ENCODE results near the gene TRMT5.

The TRMT5 gene

DNA sequence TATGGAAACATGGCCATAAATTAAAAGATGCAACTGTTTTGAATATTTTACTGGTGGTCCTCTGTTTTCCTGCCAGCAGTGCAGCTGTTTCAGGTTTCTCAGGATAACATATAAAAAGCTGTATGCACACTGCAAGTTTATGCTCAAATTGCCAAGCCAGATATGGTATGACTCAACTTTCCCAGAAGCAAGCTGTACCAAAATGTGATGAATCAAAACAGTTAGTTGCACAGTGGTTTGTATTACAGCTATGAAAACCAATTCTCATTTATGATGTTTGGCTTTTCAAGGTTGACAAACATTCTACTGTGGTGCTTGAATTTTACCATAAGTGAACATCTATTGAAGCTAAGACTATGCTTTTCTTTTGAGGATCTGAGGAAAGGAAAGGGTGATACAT is 15.5 kb downstream of the TRMT5 start:
- DNase-seq (ENCODE audit: low spot score) = no peak

GRCh38 chr14:60964904-60965303 is 16.0 kb downstream of the TRMT5 start:
- no peak for DNase-seq (ENCODE audit: low spot score)

- DNase-seq (ENCODE audit: low spot score) = no peak
Measured at GRCh38 chr14:60963761-60964160, 17.1 kb downstream of the TRMT5 start.

- DNase-seq (ENCODE audit: low spot score) = no peak
Measured at GRCh38 chr14:60958146-60958545, 22.7 kb downstream of the TRMT5 start.

- no peak for DNase-seq (ENCODE audit: low spot score)
Measured at GRCh38 chr14:60956632-60957031, 24.2 kb downstream of the TRMT5 start.

GRCh38 chr14:60956202-60956601 is 24.7 kb downstream of the TRMT5 start:
- no peak for DNase-seq (ENCODE audit: low spot score)

DNA sequence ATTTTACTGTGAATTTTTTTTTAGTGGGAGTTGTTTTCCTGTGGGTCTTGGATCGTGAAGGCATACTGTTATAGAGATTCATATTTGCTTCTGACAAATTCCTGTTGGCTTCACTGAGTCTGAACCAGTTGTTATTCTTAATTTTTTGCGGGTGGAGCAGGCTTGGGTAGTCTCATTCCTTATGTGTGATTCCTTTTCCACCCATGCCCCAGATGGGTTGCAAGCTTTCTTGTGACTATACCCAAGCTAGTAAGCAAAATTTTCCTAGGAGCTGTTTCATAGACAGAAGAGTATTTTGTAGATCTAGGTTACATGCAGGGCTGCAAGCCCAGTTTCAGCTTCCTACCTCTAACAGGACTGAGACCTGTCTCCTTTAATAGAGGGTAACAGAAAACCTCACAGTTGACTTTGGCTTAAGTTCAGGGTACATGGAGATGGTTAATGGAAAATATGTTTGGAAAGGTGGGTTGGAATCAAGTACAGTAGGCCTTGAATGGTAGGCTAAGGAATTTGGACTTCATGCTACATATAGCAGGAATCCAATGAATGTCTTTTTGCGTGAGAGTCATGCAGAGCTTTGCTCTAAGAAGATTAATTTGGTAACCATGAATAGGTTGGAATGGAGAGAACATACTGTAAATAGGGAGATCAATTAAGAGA is 29.0 kb downstream of the TRMT5 start:
- DNase-seq (ENCODE audit: low spot score) = no peak

- no peak for DNase-seq (ENCODE audit: low spot score)
Measured at GRCh38 chr14:60946773-60947172, 34.1 kb downstream of the TRMT5 start.

DNA sequence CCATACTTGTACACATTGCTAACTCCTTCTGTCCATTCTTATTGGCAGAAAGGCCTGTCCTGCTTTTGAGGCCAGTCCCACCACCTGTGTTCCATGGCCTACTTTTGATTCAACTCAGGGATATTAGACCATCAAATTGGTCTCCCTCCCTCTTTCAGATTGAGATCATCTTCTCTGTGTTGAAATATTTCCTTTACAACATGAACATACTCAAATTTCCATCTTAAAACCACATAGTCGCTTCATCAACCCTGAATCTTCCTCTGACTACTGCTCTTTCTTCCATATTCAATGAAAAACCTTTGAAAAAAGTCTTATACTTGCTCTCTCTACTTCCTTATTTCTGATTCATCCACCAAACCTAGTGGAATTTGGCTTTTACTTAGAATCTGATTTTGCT is 34.9 kb downstream of the TRMT5 start:
- DNase-seq (ENCODE audit: low spot score) = no peak

GRCh38 chr14:60944204-60944603 is 36.7 kb downstream of the TRMT5 start:
- no peak for DNase-seq (ENCODE audit: low spot score)

DNA sequence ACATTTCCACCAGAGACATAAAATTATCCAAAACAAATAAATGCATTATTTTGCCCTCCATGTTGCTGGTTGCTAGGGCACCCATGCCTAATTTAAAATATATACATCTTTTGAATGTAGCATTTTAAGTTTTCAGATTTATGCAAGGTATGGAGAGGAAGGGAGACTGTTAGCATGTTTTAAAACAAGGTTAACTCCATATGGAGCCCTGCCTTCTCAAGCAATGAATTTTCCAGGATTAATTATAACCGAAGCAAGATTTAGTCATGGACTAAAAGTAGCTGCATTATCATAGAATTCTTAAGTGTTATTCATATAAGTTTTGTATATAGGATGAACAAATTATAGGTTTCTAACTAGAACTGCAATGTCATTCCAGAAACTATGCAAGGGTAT is 37.2 kb downstream of the TRMT5 start:
- no peak for DNase-seq (ENCODE audit: low spot score)

GRCh38 chr14:60935319-60935718 is 45.6 kb downstream of the TRMT5 start:
- no peak for DNase-seq (ENCODE audit: low spot score)

- DNase-seq (ENCODE audit: low spot score) = no peak
Measured at GRCh38 chr14:60933920-60934655, 46.8 kb downstream of the TRMT5 start.

- DNase-seq (ENCODE audit: low spot score) = peak; percentile 31
Measured at GRCh38 chr14:60931218-60931617, 49.7 kb downstream of the TRMT5 start.

- DNase-seq (ENCODE audit: low spot score) = no peak
Measured at GRCh38 chr14:60926002-60926401, 54.9 kb downstream of the TRMT5 start.

DNA sequence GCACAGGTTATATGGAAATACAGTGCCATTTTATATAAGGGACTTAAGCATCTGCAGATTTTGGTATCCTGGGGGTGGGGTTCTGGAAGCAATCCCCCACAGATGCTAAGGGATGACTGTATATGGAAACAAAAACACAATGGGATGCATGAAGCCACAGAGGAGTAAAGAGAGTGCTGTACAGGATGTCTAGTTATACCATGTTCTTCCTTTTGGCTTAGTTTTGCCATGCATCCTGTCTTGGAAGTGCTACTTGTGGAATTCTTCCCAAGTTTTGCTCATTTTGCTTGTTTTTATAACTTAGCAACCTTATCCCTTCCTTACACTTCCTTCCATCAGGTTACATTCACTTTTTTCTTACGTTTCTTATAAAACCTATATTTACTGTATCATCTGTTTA is 55.6 kb downstream of the TRMT5 start:
- DNase-seq (ENCODE audit: low spot score) = no peak

DNA sequence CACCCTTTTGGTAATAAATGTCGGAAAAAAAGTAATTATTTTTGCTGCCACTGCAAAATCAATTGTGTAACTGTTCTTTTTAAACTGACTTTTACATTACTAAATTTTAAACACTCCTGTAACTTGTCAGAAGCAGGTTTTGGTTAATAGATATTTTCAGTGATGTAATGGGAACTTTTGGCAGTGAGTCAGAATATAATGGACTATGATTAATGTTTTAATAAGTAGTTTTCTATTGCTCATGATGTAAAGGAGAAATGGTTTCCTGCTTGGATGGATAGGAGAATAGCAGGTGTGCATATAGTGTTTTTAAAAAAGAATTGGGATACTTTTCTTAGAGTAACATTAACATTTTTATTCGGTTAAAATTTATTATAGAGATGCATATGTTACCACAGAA is 58.8 kb downstream of the TRMT5 start:
- no peak for DNase-seq (ENCODE audit: low spot score)

Small RNAs within 50 kb of the gene (small RNA-seq; reads per million reads assigned to genes)
- gene RNU6-398P = 0 reads per million in 2 experiments
